ENCODE data around the gene TGM2.

Gene TGM2

DNA sequence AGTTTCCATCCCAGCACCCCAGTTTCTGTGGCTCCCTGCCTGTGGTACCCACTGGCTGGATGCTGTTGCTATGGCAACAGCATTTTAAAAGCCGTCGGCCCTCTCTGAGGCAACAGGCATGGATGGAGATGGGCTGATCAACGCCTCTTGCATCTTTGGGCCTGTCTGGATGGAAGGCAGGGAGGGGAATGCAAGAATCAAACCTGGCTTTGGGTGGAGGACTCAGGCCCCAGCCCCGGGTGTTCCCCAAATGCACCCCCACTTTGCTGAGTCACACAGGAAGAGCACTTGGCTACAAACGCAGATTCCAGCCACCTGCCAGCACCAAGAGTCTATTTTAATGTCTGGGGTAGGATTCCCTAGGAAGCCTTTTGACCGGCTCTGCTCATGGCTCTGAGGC is 45.7 kb upstream of the TGM2 start:
- no peak for DNase-seq (ENCODE audit: low read depth)
- TF ChIP-seq, protein P1, sequence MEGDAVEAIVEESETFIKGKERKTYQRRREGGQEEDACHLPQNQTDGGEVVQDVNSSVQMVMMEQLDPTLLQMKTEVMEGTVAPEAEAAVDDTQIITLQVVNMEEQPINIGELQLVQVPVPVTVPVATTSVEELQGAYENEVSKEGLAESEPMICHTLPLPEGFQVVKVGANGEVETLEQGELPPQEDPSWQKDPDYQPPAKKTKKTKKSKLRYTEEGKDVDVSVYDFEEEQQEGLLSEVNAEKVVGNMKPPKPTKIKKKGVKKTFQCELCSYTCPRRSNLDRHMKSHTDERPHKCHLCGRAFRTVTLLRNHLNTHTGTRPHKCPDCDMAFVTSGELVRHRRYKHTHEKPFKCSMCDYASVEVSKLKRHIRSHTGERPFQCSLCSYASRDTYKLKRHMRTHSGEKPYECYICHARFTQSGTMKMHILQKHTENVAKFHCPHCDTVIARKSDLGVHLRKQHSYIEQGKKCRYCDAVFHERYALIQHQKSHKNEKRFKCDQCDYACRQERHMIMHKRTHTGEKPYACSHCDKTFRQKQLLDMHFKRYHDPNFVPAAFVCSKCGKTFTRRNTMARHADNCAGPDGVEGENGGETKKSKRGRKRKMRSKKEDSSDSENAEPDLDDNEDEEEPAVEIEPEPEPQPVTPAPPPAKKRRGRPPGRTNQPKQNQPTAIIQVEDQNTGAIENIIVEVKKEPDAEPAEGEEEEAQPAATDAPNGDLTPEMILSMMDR (IDR thresholded peaks at IDR 0.05; ENCODE audit: insufficient read depth, low read depth, low read length, missing control alignments), result no peak
- no peak overlapping the region for H3K4me3 ChIP-seq (ENCODE audit: low read depth, low read length)

DNA sequence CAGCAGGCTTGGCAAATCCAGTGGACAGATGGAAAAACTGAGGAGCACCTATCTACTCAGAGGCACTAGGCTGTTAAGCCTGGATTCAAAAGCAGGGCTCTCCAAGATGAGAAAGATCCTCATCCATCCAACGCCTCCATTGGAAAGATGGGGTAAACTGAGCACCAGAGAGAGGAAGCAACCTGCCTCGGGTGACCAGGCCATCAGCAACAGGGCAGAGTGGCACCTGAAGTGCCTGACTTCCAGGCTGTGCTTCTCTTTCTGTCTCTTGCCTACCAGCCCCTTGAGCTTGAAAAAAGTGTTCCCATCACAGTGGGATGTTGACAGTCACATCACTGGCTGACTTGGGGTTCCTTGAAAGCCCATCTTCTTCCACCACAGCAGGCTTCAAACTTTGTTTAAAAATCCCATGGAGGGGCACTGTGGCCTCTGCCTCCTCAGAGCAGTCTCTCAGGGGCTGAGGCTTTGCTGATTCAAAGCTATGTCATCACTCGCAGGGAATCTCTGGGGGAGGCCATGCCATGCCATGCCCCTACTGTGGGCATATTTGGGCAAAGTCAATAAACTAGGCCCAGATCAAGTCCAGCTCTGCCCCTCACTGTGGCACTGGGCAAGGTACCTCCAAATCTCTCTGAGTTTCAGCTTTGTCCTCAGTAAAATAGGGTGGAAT is 44.8 kb upstream of the TGM2 start:
- H3K4me3 ChIP-seq (ENCODE audit: low read depth, low read length), result no peak overlapping the region
- no peak for DNase-seq (ENCODE audit: low read depth)

DNA sequence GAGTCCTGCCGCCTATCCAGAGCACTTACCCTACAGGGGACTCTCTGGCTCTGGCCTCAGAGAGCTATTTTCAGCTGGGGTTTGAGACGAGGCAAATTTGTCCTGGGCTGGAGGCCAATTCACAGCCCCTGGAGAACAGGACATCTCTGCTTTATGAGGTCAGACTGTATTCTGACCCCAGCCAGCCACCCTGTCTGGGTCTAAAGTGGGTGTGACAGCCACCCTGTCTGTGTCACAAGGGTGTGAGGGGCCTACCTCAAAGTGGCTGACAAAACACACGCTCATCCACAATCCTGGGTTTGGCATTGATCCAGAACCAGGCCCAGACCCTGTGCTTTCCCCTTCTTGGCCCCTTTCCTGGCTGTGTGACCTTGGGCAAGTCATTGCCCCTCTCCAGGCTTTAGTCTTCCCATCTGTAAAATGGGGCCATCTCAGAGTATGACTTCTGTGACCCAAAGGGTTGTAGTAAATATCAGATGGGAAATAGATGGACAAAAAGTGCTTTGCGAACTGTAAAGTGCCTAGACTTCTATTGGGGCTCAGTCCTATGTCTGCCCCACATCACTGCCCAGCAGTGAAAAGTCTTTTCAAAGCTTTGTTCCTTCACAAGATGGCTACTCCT is 44.1 kb upstream of the TGM2 start:
- TF ChIP-seq, protein P1 (IDR thresholded peaks at IDR 0.05; ENCODE audit: insufficient read depth, low read depth, low read length, missing control alignments), result no peak
- DNase-seq (ENCODE audit: low read depth), result no peak
- no peak overlapping the region for H3K4me3 ChIP-seq (ENCODE audit: low read depth, low read length)

More for the DNA sequence above, 44.8 kb upstream of the TGM2 start:
- TF ChIP-seq, protein P1 (IDR thresholded peaks at IDR 0.05; ENCODE audit: insufficient read depth, low read depth, low read length, missing control alignments), result no peak

DNA sequence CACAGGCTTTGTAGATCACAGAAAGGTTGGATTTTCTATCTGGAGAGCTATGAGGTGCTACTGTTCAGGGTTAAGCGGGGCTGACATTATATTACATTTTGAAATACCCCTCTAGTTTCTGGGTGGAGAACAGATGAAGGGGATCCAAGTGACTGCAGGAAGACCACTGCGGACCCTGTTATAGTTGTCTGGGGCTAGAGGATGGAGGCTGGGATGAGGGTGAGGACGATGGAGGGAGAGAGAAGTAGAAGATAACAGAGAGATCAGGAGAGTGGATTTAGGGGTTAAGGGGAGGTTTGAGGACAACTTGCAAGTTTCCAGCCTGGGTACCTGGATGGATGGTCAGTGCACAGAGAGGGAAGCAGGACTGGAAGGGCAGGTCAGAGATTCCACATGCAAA is 43.5 kb upstream of the TGM2 start:
- TF ChIP-seq, protein P1 (IDR thresholded peaks at IDR 0.05; ENCODE audit: insufficient read depth, low read depth, low read length, missing control alignments), result no peak
- no peak overlapping the region for H3K4me3 ChIP-seq (ENCODE audit: low read depth, low read length)
- no peak for DNase-seq (ENCODE audit: low read depth)

DNA sequence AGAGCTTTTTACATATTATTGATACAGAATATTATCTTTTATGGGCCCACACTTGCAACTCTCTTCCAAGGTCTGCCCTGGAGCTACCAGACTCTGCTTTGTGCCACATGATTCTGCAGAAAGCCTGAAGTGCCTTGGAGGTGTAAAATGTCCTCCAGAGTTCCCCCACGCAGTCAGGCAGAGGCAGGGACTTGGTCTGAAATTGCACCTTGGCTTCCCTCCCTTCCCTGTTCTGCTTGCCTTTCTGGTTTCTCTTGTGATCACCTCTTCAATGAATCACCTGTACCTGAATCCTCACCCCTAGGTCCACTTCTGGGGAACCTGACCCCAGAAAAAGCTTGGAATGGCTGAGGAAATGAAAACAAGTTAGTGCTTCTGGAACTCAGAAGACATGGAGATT is 43.0 kb upstream of the TGM2 start:
- no peak for DNase-seq (ENCODE audit: low read depth)
- TF ChIP-seq, protein P1 (IDR thresholded peaks at IDR 0.05; ENCODE audit: insufficient read depth, low read depth, low read length, missing control alignments), result no peak

DNA sequence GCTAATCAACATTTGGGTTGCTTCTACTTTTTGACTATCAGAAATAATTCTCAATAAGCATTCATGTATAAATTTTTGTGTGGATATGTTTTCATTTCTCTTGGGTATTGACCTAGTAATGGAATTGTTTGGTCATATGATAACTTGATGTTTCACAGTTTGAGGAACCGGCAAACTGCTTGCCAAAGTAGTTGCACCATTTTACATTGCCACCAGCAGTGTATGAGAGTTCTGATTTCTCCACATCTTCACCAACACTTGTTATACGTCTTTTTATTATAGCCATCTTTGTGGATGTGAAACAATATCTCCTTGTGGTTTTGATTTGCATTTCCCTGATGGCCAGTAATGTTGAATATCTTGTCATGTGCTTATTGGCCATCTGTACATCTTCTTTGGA is 42.6 kb upstream of the TGM2 start:
- DNase-seq (ENCODE audit: low read depth), result no peak
- TF ChIP-seq, protein P1 (IDR thresholded peaks at IDR 0.05; ENCODE audit: insufficient read depth, low read depth, low read length, missing control alignments), result no peak
- no peak overlapping the region for H3K4me3 ChIP-seq (ENCODE audit: low read depth, low read length)

More for the DNA sequence above, 43.0 kb upstream of the TGM2 start:
- H3K4me3 ChIP-seq (ENCODE audit: low read depth, low read length), result no peak overlapping the region

Measured in GM12865 (cell line).